Measurements from ENCODE around the gene ST6GALNAC4.

ST6GALNAC4 gene

DNA sequence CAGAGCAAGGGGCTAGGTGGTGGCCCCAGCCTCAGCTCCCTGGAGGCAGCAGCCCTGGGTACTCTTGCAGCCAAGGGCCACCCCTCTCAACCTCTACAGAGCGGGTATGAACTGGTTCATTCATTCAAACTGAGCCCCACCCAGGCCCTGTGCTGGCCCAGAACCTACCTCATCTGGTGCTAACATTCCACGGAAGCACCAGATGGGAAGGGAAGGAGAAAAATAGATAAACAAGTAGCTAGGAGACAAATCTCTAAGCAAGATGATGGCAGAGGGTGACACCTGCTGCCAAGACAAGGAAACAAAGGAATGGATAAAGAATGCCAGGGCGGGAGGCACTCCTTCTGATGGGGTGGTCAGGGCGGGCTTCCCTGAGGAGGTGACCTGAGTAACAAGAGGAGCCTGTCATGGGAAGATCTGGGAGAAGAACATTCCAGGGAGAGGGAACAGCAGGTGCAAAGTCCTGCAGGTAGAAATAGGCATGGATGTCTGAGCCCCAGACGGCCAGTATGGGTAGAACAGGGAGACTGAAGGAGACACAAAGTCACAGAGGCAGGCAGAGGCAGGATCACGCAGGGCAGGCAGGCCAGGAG, 6.1 kb downstream of the ST6GALNAC4 start:
- no peak for FAIRE-seq

DNA sequence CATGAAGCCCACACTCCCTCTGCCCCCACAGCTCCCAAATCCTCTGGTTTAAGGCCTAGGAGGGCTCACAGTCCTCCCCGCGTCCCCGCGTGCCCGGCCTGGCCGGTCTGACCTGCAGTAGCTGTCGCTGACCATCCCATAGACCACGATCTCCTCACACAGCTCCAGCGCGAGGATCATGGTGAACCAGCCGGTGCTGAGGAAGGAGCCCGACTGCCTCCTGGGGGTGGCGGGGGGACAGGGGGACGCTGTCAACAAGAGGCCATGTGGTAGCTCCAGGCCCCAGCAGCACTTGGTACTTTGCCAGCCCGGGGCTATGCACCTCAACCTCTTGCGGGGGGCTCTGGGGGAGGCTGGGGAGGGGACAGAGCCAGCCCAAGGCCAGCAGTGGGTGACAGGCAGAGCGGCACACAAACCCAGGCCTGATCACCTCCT, 7.0 kb downstream of the ST6GALNAC4 start:
- no peak for FAIRE-seq

DNA sequence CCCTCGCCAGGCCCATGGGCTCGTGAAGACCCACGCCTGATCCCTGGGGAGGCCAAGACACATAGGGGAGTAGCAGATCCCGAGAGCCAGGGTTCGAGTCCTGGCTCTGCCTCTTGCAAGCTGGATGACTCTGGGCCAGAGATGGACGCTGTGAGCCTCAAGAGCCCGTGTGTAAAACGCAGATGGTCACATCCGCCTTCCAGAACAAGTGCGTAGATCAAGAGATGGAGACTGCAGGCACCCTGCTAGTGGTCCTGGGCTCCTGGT, 8.2 kb downstream of the ST6GALNAC4 start:
- no peak for FAIRE-seq

DNA sequence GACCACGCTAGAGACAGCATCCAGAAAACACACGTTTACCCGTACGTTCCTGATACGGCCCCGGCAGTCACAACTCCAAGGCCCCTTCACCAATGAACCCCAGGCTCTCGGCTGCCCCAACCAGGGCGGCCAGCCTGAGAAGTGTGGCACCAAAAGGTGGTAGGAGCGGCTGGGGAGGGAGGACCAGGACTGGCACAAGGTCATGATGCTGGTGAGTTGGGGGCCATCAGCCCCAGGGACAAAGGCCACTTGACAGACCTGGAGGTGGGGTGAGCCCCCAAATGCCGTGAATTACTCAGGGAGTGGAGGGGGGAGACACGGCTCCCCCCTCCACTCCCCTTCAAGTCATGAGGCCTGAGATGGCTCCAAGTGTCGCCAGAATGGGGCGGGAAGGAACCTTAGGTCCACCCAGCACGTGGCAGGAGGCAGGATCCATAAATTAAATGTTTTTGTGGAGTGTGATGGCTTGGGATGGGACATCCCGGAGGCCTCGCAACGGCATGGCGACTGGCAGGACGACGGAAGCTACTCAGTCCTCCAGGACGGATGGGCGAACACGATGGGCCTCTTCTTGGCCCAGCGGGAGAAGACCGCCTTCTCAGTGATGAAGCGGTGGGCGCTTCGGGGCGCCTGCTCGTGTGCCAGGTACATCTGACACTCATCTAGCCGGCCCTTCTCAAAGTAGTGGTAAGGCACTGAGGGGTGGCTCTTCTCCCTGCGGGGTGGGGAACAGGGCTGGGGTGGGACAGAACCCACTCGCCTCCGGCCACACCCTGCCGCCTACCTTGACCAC, 8.8 kb downstream of the ST6GALNAC4 start:
- FAIRE-seq: no peak

DNA sequence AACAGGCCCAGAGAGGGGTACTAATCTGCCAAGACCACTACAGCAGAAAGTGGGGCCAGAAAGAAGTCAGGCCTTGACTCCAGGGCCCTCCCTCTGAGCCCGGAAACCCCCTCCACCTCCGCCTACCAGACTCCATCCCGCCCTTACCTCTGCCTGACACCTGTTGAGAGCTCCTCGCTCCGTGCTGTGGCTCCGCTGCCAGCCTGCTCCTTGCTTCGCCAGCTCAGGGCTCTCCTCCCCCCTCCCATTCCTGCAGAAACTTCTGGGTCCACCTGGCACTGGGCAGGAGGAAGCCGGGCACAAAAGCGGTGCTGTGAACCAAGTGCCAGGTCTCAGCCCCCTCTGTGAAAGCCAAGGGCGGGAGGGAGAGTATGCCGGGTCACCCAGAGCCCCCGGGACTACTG, 11.1 kb downstream of the ST6GALNAC4 start:
- no peak for FAIRE-seq

DNA sequence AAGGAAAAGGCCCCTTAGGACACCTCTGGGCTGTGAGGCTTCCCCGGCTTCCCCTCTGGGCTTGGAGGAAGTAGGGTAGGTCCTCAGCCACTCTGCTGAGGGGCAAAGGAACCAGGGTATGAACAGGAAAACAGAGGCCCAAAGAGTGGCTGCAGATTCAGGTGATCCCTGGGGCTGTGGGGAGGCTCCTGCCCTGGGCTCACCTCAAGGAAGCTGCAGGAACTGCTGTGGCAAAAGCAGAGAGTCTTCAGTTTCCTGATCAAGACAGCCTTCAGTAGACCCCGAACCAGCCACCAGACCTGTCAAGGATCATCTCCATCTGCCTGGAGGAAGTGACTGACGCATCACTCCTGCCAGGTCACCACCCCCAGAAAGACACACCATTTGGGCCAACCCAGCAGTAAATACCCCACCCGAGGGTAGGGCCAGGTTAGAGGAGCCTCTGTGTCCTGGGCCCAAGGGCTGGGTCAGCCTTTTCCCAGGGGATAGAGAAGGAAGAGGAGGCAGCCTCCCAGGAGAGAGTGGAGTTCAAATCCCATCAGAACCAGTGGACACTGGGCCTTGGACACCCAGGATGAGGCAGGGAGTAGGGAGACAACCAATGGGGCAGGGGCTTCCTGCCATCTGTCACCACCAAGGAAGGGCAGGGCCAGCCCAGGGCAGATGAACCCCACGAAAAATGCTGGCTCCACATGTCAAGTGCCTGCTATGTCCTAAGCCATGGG, 11.7 kb downstream of the ST6GALNAC4 start:
- no peak for FAIRE-seq

DNA sequence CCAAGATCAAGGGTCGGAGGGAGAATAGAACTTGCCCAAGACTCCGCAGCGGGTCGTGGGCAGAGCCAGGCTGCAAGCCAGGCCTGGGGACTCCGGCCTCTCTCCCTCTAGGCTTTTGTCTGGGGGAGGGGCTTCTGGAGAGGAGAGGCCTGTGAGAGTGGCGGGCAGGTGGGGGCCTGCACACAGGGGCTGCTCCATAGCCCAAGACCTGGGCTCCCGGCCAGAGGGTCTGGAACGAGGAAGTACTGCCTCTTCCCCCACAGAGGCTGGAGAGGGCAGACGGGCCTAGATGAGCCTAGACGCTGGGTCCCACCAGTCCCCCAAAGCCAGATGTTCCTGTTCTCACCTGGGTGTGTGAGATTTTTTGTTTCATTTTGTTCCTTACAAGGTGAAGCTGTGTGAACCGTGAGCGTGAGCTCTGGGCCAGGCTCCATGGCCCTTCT, 12.3 kb downstream of the ST6GALNAC4 start:
- FAIRE-seq: no peak

DNA sequence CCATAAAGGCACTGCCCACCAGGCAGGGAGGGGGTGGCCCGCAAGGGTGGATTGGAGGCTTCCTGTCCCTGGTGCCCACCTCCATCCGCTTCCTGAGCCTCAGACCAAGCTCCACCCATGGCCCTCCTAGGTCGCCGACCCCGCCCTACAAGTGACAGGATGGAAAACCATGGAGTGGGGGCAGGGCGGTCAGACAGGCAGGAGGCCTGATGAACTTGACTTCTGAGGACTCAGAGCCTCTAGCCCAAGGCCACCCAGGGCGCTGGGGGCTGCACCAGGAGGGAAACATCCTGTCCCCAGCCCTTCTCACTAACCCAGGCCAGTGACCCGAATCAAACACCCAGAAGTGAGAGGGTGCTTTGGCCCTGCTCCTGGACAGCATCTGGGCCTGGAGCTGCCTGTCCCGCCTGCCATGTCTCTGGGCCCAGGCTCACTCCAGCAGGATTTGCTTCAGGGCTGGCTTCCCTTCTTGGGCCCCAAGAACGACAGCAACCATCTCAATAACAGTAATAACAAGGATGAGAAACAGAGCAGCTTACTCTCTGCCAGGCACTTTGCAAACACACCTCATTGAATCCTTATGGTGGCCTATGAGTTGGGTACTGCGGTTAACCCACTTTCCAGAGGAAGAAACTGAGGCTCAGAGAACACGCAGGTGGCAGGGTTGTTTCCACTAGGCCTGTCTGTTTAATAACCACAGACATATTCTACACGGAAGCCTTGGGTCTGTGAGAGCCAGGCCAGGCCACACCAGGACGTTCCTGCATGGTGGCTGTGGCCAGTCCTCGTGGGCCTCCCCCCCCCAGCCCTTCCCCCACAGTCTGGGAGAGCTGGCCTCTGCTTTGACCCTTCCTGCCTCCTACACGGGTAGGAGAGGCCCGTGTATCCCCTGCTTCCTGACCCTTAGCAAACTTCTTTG, 13.0 kb downstream of the ST6GALNAC4 start:
- FAIRE-seq: no peak

DNA sequence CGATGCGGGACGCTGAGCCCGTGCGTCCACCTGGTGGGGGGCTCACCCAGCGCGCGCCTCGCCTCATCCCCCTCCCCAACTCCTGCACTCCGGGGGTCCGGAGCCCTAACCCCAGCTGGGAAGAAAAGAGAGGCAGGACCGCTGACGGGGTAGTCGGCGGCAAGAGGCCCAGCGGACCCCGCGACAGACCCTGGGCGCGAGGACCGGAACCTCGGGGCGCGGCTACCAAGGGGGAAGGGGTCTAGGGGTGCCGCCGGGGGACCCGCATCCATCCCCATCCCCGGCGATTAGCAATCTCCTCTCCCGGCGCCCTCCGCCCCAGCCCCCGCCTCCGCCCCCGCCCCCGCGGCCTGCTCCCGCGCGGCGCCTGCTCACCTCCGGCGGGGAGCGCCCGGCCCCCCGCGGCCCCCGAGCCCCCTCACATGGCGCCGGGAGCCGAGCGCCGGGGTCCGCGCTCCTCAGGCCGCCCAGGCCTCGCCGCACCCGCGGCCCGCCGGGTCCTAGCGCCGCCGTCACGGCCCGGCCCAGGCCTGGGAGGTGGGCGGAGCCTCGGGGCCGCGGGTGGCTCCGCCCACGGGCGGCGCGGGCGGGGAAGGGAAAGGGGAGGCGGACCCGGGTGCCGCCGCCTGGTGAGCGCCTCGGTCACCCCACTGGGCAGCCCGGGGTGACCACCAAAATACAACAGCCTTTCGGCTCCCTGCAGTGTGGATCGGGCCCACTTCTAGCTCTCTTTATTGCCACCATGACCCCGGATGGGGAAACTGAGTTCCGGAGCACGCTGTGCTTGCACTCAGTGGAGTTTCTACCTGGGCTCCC, 17.5 kb downstream of the ST6GALNAC4 start, which contains the start of gene ST6GALNAC6:
Gene ST6GALNAC6, minus strand, starts transcription at position 476 of the 816 bp plus-strand sequence. CDS start 1,622 bp downstream, outside the sequence.
- no peak for FAIRE-seq

DNA sequence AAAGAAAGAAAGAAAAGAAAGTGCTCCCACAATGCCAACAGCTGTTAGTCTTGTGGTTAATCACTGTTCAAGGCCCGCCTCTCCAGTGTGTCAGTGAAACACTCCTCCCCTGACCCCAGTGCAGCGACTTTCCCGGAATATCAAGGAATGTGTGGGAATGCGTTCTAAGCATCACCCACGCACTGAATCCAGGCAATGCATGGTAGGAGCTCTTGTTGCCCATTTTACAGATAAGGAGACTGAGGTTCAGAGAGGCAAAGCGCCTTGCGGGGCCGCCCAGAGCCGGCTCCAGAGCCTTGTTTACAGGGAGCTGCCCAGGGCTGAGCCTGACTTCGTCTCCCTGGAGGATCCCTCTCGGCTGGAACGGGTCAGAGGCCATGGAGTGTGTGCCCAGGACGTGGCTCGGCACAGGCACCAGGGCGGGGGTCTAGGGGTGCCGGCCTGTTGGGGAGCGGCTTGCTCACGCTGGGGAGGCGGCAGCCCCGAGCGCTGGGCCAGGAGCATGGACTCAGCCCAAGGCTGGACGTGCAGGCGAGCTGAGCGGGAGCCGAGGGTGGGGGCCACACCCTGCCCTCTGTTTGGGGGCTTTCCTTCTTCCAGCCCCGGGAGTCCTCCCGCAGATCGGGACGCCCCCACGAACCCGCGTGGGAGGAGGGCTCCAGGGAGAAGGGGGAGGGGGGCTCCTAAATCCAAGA, 18.3 kb downstream of the ST6GALNAC4 start:
- FAIRE-seq: no peak

DNA sequence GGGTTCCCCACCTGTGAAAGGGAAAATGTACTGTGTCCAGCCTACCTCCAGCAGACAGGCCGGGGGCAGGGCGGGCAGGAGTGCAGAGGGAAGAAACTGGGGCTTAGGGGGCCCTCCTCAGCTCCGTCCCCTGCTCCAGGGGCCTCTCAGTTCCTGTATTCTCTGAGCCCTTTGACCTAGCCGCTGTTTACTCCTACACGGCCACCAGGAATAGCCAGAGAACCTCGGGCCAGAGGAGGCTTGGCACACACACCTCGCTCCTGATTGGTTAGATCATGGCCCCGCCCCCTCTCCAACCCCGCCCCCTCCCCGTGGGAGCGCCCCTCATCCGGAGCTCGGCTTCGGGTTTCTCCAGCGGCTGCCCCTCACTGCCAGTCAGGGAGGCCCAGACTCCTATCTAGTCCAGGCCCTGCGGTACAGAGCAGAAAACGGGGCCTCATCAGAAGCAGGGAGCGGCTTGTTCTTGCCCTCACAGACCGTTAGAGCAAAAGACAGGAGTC, 19.6 kb downstream of the ST6GALNAC4 start:
- no peak for FAIRE-seq

DNA sequence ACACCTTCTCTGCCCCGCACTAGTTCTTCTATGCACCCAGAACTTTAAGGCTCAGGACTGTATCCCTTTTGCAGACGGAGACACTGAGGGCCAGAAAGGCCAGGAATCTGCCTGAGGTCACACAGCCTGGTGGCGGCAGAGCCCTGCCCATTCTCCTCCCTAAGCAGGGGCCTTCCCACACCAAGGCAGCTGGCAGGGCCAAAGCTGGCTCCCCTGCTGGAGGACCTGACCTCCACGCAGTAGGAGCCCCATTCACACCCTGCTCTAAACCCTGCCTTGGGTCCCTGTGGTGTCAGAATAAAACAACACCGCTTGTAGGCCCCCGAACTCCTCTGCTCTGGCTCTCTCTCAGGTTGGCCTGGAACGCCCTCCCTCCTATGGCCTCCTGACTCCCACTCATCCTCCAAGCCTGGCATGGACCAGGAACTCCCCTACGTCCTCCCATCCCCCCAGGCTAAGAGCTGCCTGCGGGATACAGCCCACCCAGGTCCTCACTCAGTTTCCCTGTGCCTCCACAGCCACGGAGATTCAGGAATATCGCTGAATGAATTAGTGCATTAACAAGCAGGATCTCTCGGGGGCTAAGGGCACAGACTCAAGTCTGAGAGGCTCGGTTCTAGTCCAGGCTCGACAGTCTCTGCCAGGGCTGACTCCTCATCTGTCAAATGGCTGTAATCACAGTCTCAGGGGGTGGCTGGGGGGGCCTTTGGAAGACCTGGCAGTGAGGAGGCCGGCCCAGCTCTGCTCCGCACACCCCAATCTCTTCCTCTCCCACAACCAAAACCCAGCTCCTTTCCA, 20.2 kb downstream of the ST6GALNAC4 start:
- no peak for FAIRE-seq

DNA sequence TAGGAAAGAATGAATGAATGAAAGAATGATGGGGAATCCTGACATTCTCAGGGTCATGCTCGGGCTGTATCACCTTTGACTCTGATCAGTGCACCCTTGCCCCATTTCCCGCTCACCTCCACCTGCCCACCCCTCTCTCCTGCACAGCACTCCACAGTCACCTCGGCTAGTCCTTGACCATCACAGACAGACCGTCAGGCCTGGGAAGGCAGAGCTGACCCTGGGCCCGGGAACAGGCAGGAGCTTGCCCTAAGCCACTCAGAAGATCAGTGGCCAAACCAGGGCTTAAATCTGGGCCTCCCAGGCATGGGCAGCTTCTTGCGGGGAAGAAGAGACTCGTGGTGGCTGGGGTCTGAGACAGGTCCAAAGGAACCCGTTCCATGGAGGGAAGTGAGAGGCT, 21.0 kb downstream of the ST6GALNAC4 start:
- no peak for FAIRE-seq

DNA sequence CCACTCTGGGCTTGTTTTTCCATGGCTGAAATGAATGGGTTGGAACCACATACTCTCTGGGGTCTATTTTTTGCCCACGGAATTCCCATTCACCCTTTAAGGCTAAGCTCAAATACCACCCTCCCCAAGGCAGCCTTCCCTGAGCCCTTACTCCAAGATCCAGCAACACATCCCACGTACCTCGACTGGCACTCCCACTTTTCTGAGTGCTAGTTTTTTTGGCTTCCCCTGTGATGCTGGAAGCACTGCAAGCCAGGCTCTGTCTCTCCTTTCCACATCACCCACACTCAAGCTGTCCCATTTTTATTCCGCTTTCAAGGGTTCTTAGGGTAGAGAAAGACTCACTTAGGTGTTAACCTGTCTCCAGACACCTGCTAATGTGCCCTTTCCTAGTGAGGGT, 23.4 kb downstream of the ST6GALNAC4 start:
- no peak for FAIRE-seq

DNA sequence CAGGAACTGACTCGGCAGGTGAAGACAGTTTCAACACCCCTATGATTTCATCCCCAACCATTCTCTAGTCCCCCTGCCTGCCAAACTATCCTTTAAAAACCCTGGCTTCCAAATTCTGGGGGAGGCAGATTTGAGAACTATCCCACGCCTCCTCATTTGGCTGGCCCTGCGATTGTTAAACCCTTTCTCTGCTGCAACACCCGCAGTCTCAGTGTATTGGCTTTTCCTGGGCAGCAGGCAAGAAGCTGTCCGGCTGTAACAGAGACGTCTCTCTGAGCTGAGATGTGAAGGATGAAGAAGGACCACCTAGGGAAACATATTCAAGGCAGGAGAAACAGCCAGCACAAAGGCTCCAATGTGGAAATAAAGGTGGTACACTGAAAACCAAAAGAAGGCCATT, 24.0 kb downstream of the ST6GALNAC4 start:
- FAIRE-seq: no peak

DNA sequence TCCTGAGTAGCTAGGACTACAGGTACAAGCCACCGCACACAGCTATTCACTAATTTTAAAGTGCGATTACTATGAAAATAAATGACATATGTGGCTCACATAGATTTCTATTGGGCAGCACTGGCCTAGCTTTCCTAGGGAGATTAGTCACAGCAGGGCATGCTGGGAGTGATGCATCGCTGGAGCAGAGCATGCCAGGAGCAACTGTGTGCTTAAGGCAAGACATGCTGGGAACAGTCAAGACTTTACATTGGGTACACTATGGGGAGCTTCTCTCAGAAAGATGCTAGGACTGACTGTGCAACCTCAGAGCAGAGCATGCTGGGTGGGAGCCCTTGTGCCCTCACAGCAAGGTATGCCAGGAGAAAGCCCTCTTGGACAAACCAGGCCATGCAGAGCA, 26.8 kb downstream of the ST6GALNAC4 start:
- no peak for FAIRE-seq

DNA sequence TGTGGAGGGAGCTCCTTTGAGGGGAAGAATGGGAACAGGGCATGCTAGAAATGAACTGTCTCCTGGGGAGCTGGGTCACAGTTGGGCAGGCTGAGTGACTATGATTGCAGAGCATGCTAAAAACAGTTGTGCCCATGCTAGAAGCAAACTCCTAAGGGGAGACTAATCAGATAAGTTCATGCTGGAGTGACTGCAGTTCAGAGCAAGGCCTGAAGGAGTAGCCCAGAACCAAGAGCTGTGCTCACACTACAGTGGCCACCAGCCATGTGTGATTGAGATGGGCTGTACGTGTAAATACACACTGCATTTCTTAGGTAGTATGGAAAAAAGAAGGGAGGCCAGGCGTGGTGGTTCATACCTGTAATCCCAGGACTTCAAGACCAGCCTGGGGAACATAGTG, 29.0 kb downstream of the ST6GALNAC4 start:
- no peak for FAIRE-seq

DNA sequence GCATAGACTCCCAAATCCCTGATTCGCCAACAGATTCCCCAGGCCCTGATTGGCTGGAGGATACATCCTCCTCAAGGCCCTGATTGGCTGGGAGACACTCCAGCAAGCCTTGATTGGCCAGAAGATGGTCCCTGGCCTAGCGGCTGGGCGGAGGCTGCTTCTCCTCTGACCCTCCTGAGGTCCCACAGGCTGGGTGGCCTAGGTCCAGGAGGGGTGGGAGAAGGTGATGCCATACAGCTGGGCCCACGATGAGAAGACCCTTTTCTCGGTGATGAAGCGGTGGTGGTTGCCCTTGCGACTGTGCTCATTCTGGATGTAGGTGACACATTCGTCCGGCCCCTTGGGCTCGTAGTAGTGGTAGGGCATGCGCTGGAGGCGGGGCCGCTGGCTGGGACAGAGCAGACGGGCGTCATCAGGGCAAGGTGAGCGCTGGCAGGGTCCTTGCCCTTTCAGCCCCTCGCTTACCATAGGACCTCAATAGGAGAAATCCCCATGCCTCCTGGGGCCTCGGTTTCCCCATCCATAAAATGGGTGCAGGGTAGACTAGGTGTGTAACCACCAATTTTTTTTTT, 30.4 kb downstream of the ST6GALNAC4 start:
- no peak for FAIRE-seq

DNA sequence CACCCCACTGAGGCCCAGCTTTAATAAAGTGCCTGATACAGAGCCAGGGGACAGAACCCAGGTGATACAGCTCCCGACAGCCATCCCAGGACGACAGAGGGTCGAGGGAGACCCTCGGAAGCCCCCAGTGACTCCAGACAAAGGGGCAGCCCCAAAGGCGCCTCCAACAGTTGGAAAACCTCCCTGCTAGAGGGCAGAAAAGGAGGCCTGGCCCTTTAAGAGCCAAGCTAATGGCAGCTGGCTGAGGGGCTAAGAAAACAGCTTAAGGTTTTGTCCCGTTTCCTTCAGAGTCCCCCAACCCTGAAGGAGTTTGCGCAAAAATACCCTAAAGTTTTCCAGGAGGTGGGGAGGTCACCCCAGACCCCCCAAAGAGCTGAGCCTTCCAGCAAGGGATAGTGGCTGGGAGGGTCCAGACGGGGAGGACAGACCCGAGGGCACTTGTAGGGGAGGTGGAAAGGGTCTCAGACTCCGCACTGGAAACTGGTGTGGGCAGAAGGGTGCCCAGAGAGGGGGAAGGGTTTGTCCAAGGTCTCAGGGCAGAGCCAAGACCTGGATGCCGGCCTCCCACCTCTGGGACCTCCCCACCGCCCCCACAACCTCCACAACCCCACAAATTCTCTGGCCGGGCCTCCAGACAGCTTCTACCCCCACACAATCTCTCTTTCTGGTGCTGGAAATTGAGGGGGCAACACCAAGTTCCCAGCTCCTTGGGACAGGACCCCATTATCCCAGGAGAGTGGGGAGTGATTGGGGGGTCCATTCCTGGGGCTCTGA, 31.1 kb downstream of the ST6GALNAC4 start:
- FAIRE-seq: no peak
